Endothelial cell of umbilical vein (primary cell): ENCODE results near the gene ERBB4. TPM values are rescaled to one million over a fixed set of nuclear protein-coding genes. Genes with fewer than 3 reads are reported as not detected.

Experiments used
- BruUV-seq: library from RNA; stranded (reverse); fragments of 400-500 nt; replicated peaks from 2 replicates; lab custom pipeline; 2021; lab: Mats Ljungman, UMichigan
- CTCF ChIA-PET: fragments of 300-600, 350-600 bp; sonication (Branson Sonifier 250); formaldehyde crosslinking; loops from one replicate; lab custom pipeline; 2021; ENCODE audit warnings: antibody characterized with exemption, inconsistent platforms; lab: Charles Lee
- POLR2A ChIA-PET: fragments of 300-600, 350-600 bp; sonication (Branson Sonifier 250); formaldehyde crosslinking; loops from one replicate; lab custom pipeline; 2021; ENCODE audit warnings: antibody characterized with exemption, inconsistent platforms; lab: Charles Lee
- DNase-seq: peaks from one replicate; pipeline ENCODE4 v3.0.0-alpha.2; 2011; ENCODE audit warnings: low read depth, low spot score
- FAIRE-seq: peaks from 2 replicates; lab custom pipeline; 2011; peaks lifted over from hg19 to GRCh38; lab: Jason Lieb, UNC
- H2AFZ ChIP-seq: 2 replicates; pipeline ENCODE4 v1.6.0; 2012; ENCODE audit warnings: low read depth, low read length, control low read depth, inconsistent platforms
- H3K27ac ChIP-seq: 2 replicates; pipeline ENCODE4 v1.5.1; 2011; ENCODE audit warnings: low read depth, mild to moderate bottlenecking, control low read depth, low read length, moderate library complexity; ENCODE audit not compliant: insufficient read depth
- H3K27me3 ChIP-seq, 2 experiments: 2 replicates each; pipeline versions ENCODE4 v1.6.0 to v1.6.1; 2011; ENCODE audit warnings: low read length in 2 of 2, mixed read lengths in 1 of 2; ENCODE audit not compliant: control insufficient read depth in 2 of 2, insufficient read depth in 2 of 2
- H3K36me3 ChIP-seq, 2 experiments: 2 replicates in 1 of 2; 3 replicates in 1 of 2; pipeline ENCODE4 v1.5.1; 2011; ENCODE audit warnings: low read length in 2 of 2, mild to moderate bottlenecking in 1 of 2, moderate library complexity in 1 of 2; ENCODE audit not compliant: control insufficient read depth in 2 of 2, insufficient read depth in 2 of 2; ENCODE audit errors: extremely low read depth in 1 of 2
- H3K4me1 ChIP-seq: 3 replicates; pipeline ENCODE4 v1.5.1; 2011; ENCODE audit warnings: mild to moderate bottlenecking, low read length; ENCODE audit not compliant: control insufficient read depth, insufficient read depth; ENCODE audit errors: extremely low read depth
- H3K4me2 ChIP-seq: 2 replicates; pipeline ENCODE4 v1.6.1; 2011; ENCODE audit warnings: low read length, control low read depth, mixed read lengths; ENCODE audit not compliant: insufficient read depth
- H3K4me3 ChIP-seq, 3 experiments: fragments of 200-600 bp in 1 of 3; sonication (generic), shearing (Covaris generic) in 1 of 3; replicated peaks in 1 of 3; 2 replicates each; pipeline ENCODE4 v1.5.1; 2011 to 2016; ENCODE audit warnings: control low read depth in 3 of 3, low read length in 3 of 3, mild to moderate bottlenecking in 2 of 3, inconsistent platforms in 1 of 3, low read depth in 1 of 3, moderate library complexity in 1 of 3; ENCODE audit not compliant: insufficient read depth in 1 of 3
- H3K79me2 ChIP-seq: 2 replicates; pipeline ENCODE4 v1.6.0; 2012; ENCODE audit warnings: low read length, inconsistent platforms; ENCODE audit not compliant: control insufficient read depth, insufficient read depth
- H3K9ac ChIP-seq: replicated peaks from 2 replicates; pipeline ENCODE3; 2011; ENCODE audit warnings: low read length, control low read depth; ENCODE audit not compliant: insufficient read depth; ENCODE audit errors: extremely low read depth
- H3K9me1 ChIP-seq: replicated peaks from 3 replicates; pipeline ENCODE4 v1.6.0; 2011; ENCODE audit warnings: mild to moderate bottlenecking, low read length; ENCODE audit not compliant: control insufficient read depth, insufficient read depth; ENCODE audit errors: extremely low read depth
- H3K9me3 ChIP-seq: replicated peaks from 2 replicates; pipeline ENCODE4 v1.5.1; 2012; ENCODE audit warnings: low read length, inconsistent platforms; ENCODE audit not compliant: control insufficient read depth, insufficient read depth
- H4K20me1 ChIP-seq: replicated peaks from 2 replicates; pipeline ENCODE3; 2011; ENCODE audit warnings: mild to moderate bottlenecking, low read length; ENCODE audit not compliant: control insufficient read depth, insufficient read depth; ENCODE audit errors: extremely low read depth
- CTCF ChIP-seq, 2 donors: IDR thresholded peaks; 1 replicate in 1 of 2; 2 replicates in 1 of 2; pipeline ENCODE4 v1.5.1; 2011; ENCODE audit warnings: low read length in 2 of 2, mild to moderate bottlenecking in 2 of 2, moderate library complexity in 2 of 2, control low read depth in 1 of 2, inconsistent platforms in 1 of 2, low read depth in 1 of 2; ENCODE audit not compliant: insufficient read depth in 1 of 2; ENCODE audit errors: extremely low read depth in 1 of 2
- EZH2 ChIP-seq: IDR thresholded peaks from 2 replicates; pipeline ENCODE4 v1.6.1; 2012; ENCODE audit warnings: borderline replicate concordance, low read depth, mild to moderate bottlenecking, moderate library complexity, low read length, inconsistent platforms; ENCODE audit not compliant: severe bottlenecking
- FOS ChIP-seq: IDR thresholded peaks from 2 replicates; pipeline ENCODE4 v1.6.1; 2011; ENCODE audit warnings: mild to moderate bottlenecking, low read length, moderate library complexity, borderline replicate concordance; ENCODE audit not compliant: insufficient read depth
- GATA2 ChIP-seq: IDR thresholded peaks from 2 replicates; pipeline ENCODE4 v1.7.0; 2011; ENCODE audit warnings: low read depth, mild to moderate bottlenecking, moderate library complexity, mixed read lengths, low read length; ENCODE audit not compliant: insufficient read length, insufficient read depth
- JUN ChIP-seq: IDR thresholded peaks from 2 replicates; pipeline ENCODE4 v1.6.1; 2011; ENCODE audit warnings: borderline replicate concordance, low read depth; ENCODE audit not compliant: insufficient read length, insufficient read depth
- MAX ChIP-seq: IDR thresholded peaks from 2 replicates; pipeline ENCODE4 v1.6.1; 2011; ENCODE audit not compliant: insufficient read depth, insufficient read length
- MYC ChIP-seq: IDR thresholded peaks from one replicate; pipeline ENCODE4 v1.6.1; 2011; ENCODE audit warnings: mild to moderate bottlenecking, low read depth, low read length
- POLR2A ChIP-seq: IDR thresholded peaks from 2 replicates; pipeline ENCODE4 v1.6.1; 2012; ENCODE audit warnings: low read depth, mild to moderate bottlenecking, control low read depth, low read length
- POLR2AphosphoS5 ChIP-seq: IDR thresholded peaks from 2 replicates; pipeline ENCODE4 v1.6.1; 2012; ENCODE audit warnings: low read depth, mild to moderate bottlenecking, control low read depth, low read length, moderate library complexity; ENCODE audit not compliant: insufficient read depth
- dilution Hi-C: fragments of 300-500 bp; cut with MboI; formaldehyde crosslinking; loops from one replicate; pipeline ENCODE4 v1.15.0; 2019; ENCODE audit warnings: low sequenced_read_pairs; ENCODE audit not compliant: extremely low pct_ligation_motif_present
- intact Hi-C: fragments of 100-400 bp; cut with micrococcal nuclease; formaldehyde crosslinking; loops from one replicate; pipeline ENCODE4 v1.10.0; 2022
- polyA plus RNA-seq, 4 experiments: library from polyadenylated mRNA; depleted of rRNA in 3 of 4; stranded (reverse) in 3 of 4; unstranded in 1 of 4; fragments of >200 nt; gene quantifications; 2 replicates each; pipeline versions ENCODE4 v1.2.1 to v1.2.3, GENCODE V29; 2011 to 2012; ENCODE audit warnings: missing spikeins in 1 of 4
- total RNA-seq: library from RNA; stranded (reverse); gene quantifications from 2 replicates; pipeline ENCODE4 v1.2.3, GENCODE V29; 2021

The ERBB4 gene
- total and polyA plus RNA-seq, 2 donors (not counting 3 experiments of a cell fraction or from before 2014, with no cell fraction given) = 0.01 to 0.27 TPM

GRCh38 chr2:212180408-212181083 lies 358.1 kb downstream of the ERBB4 start:
- Histone ChIP-seq H3K36me3 (no peaks in the 10 kb centered on the region), H3K27ac (no peak overlapping the region), H3K9me1 (no peaks in the 10 kb centered on the region), H3K9me3 (no peaks in the 10 kb centered on the region), H4K20me1 (no peaks in the 10 kb centered on the region), H3K9ac (no peak overlapping the region), H3K79me2 (no peaks in the 10 kb centered on the region), H3K27me3 (no peaks in the 10 kb centered on the region), H3K4me3 (no peak overlapping the region), H2AFZ (no peak overlapping the region), H3K4me1 (no peaks in the 10 kb centered on the region), H3K4me2 (no peak overlapping the region)
- FAIRE-seq (no peak), DNase-seq (no peak)
- POLR2A ChIA-PET = no interaction called here
- CTCF ChIA-PET = interaction anchor here (1.8 kb wide), 2 partner anchors 14 to 19 kb away, joined by 5 read pairs; no protein-coding TSS in a partner anchor
- dilution Hi-C loops = no loop called here
- intact Hi-C loops = no loop called here
- no peak for TF ChIP-seq POLR2AphosphoS5
- no peak for TF ChIP-seq EZH2
- no peak for TF ChIP-seq MAX
- TF ChIP-seq GATA2 = no peak
- TF ChIP-seq JUN = no peak
- TF ChIP-seq CTCF (IDR thresholded peaks at IDR 0.05; ENCODE audit: extremely low read depth in 1 of 2, insufficient read depth in 1 of 2, low read depth in 1 of 2, low read length in 2 of 2) = no peak
- no peak for TF ChIP-seq MYC
- TF ChIP-seq POLR2A = no peak
- no peak for TF ChIP-seq FOS
- BruUV-seq = no TSS peak
